ENCODE data around the gene KIAA1586.

The KIAA1586 gene

GRCh38 chr6:57078531-57079207, 32.2 kb downstream of the KIAA1586 start:
- Histone ChIP-seq H3K4me3 (ENCODE audit: low read length, poor library complexity, severe bottlenecking) (no peak overlapping the region), H3K4me1 (ENCODE audit: insufficient read depth, low read length, poor library complexity, severe bottlenecking) (no peaks in the 10 kb centered on the region), H4K20me1 (ENCODE audit: insufficient read depth, low read length, poor library complexity, severe bottlenecking) (no peaks in the 10 kb centered on the region), H3K9ac (ENCODE audit: low read depth, low read length, poor library complexity, severe bottlenecking) (no peak overlapping the region), H2AFZ (ENCODE audit: low read length) (no peak overlapping the region), H3K9me2 (replicated peaks; ENCODE audit: low read depth, low read length) (no peaks in the 10 kb centered on the region), H3K9me3 (ENCODE audit: insufficient read depth, low read depth, low read length) (no peaks in the 10 kb centered on the region), H3K27me3 (ENCODE audit: insufficient read depth, low read length, poor library complexity, severe bottlenecking) (no peaks in the 10 kb centered on the region), H3K4me2 (ENCODE audit: low read depth, low read length, poor library complexity, severe bottlenecking) (no peak overlapping the region), H3K79me2 (ENCODE audit: insufficient read depth, low read length) (no peaks in the 10 kb centered on the region), H3K36me3 (ENCODE audit: insufficient read depth, low read length) (no peaks in the 10 kb centered on the region), H3F3A (ENCODE audit: low read depth) (no peaks in the 10 kb centered on the region)
- no peak for TF ChIP-seq CTCF (conservative IDR thresholded peaks at IDR 0.05; ENCODE audit: low read length)
- no peak for TF ChIP-seq EZH2phosphoT487 (IDR thresholded peaks at IDR 0.05; ENCODE audit: borderline replicate concordance)

- H3K9me2 ChIP-seq (replicated peaks; ENCODE audit: low read depth, low read length), result no peaks in the 10 kb centered on the region
- no peaks in the 10 kb centered on the region for H3K79me2 ChIP-seq (ENCODE audit: insufficient read depth, low read length)
- TF ChIP-seq CTCF (conservative IDR thresholded peaks at IDR 0.05; ENCODE audit: low read length), result no peak
- TF ChIP-seq EZH2phosphoT487 (IDR thresholded peaks at IDR 0.05; ENCODE audit: borderline replicate concordance), result no peak
- H3K27me3 ChIP-seq (ENCODE audit: insufficient read depth, low read length, poor library complexity, severe bottlenecking), result no peaks in the 10 kb centered on the region
- peaks cover 6% of the 10 kb centered on the region for H3K4me1 ChIP-seq (ENCODE audit: insufficient read depth, low read length, poor library complexity, severe bottlenecking)
- H3K36me3 ChIP-seq (ENCODE audit: insufficient read depth, low read length), result no peaks in the 10 kb centered on the region
- no peaks in the 10 kb centered on the region for H4K20me1 ChIP-seq (ENCODE audit: insufficient read depth, low read length, poor library complexity, severe bottlenecking)
- no peaks in the 10 kb centered on the region for H3K9me3 ChIP-seq (ENCODE audit: insufficient read depth, low read depth, low read length)
- H3K4me2 ChIP-seq (ENCODE audit: low read depth, low read length, poor library complexity, severe bottlenecking), result no peak overlapping the region
- H3K4me3 ChIP-seq (ENCODE audit: low read length, poor library complexity, severe bottlenecking), result no peak overlapping the region
- H3F3A ChIP-seq (ENCODE audit: low read depth), result no peaks in the 10 kb centered on the region
- H3K9ac ChIP-seq (ENCODE audit: low read depth, low read length, poor library complexity, severe bottlenecking), result no peak overlapping the region
- no peak overlapping the region for H2AFZ ChIP-seq (ENCODE audit: low read length)
These were observed 39.0 kb downstream of the KIAA1586 start for GRCh38 chr6:57085471-57085870.

GRCh38 chr6:57086843-57087242, 40.4 kb downstream of the KIAA1586 start:
- H3F3A ChIP-seq (ENCODE audit: low read depth), result no peaks in the 10 kb centered on the region
- H4K20me1 ChIP-seq (ENCODE audit: insufficient read depth, low read length, poor library complexity, severe bottlenecking), result peaks cover 5% of the 10 kb centered on the region
- peaks cover 10% of the 10 kb centered on the region for H3K4me1 ChIP-seq (ENCODE audit: insufficient read depth, low read length, poor library complexity, severe bottlenecking)
- no peak overlapping the region for H3K4me2 ChIP-seq (ENCODE audit: low read depth, low read length, poor library complexity, severe bottlenecking)
- no peak overlapping the region for H3K4me3 ChIP-seq (ENCODE audit: low read length, poor library complexity, severe bottlenecking)
- TF ChIP-seq CTCF (conservative IDR thresholded peaks at IDR 0.05; ENCODE audit: low read length), result no peak
- no peak for TF ChIP-seq EZH2phosphoT487 (IDR thresholded peaks at IDR 0.05; ENCODE audit: borderline replicate concordance)
- H3K9me2 ChIP-seq (replicated peaks; ENCODE audit: low read depth, low read length), result no peaks in the 10 kb centered on the region
- H2AFZ ChIP-seq (ENCODE audit: low read length), result no peak overlapping the region
- H3K79me2 ChIP-seq (ENCODE audit: insufficient read depth, low read length), result peaks cover 6% of the 10 kb centered on the region
- H3K36me3 ChIP-seq (ENCODE audit: insufficient read depth, low read length), result no peaks in the 10 kb centered on the region
- no peaks in the 10 kb centered on the region for H3K27me3 ChIP-seq (ENCODE audit: insufficient read depth, low read length, poor library complexity, severe bottlenecking)
- H3K9ac ChIP-seq (ENCODE audit: low read depth, low read length, poor library complexity, severe bottlenecking), result no peak overlapping the region
- no peaks in the 10 kb centered on the region for H3K9me3 ChIP-seq (ENCODE audit: insufficient read depth, low read depth, low read length)
